Measurements from ENCODE around the gene USP32.

The USP32 gene

GRCh38 chr17:60327134-60327900 is 64.6 kb downstream of the USP32 start:
- no peak overlapping the region for H3K4me3 ChIP-seq (ENCODE audit: low read length)
- no peak for TF ChIP-seq CTCF (IDR thresholded peaks at IDR 0.05; ENCODE audit: insufficient read depth, low read depth, low read length, missing control alignments)
- no peak for DNase-seq (ENCODE audit: low read depth)

GRCh38 chr17:60326702-60327101 is 65.2 kb downstream of the USP32 start:
- no peak overlapping the region for H3K4me3 ChIP-seq (ENCODE audit: low read length)
- no peak for TF ChIP-seq CTCF (IDR thresholded peaks at IDR 0.05; ENCODE audit: insufficient read depth, low read depth, low read length, missing control alignments)
- DNase-seq (ENCODE audit: low read depth): no peak

GRCh38 chr17:60325730-60326524 is 66.0 kb downstream of the USP32 start:
- TF ChIP-seq CTCF (IDR thresholded peaks at IDR 0.05; ENCODE audit: insufficient read depth, low read depth, low read length, missing control alignments): no peak
- DNase-seq (ENCODE audit: low read depth): no peak
- H3K4me3 ChIP-seq (ENCODE audit: low read length): no peak overlapping the region

GRCh38 chr17:60323754-60324153 is 68.2 kb downstream of the USP32 start:
- DNase-seq (ENCODE audit: low read depth): no peak
- TF ChIP-seq CTCF (IDR thresholded peaks at IDR 0.05; ENCODE audit: insufficient read depth, low read depth, low read length, missing control alignments): no peak

GRCh38 chr17:60322056-60322387 is 69.9 kb downstream of the USP32 start:
- DNase-seq (ENCODE audit: low read depth): no peak
- no peak overlapping the region for H3K4me3 ChIP-seq (ENCODE audit: low read length)
- TF ChIP-seq CTCF (IDR thresholded peaks at IDR 0.05; ENCODE audit: insufficient read depth, low read depth, low read length, missing control alignments): no peak

More at GRCh38 chr17:60323754-60324153, 68.2 kb downstream of the USP32 start:
- no peak overlapping the region for H3K4me3 ChIP-seq (ENCODE audit: low read length)

GRCh38 chr17:60321336-60322055 is 70.4 kb downstream of the USP32 start:
- no peak for TF ChIP-seq CTCF (IDR thresholded peaks at IDR 0.05; ENCODE audit: insufficient read depth, low read depth, low read length, missing control alignments)
- H3K4me3 ChIP-seq (ENCODE audit: low read length): no peak overlapping the region
- DNase-seq (ENCODE audit: low read depth): no peak
